NCI-H345 (cell line): ENCODE measurements around the gene RTN4IP1.
"Not testable (repeated sequence)": the region's sequence is repeated elsewhere in the genome, so short reads cannot be mapped to it uniquely, and the experiment has no call there.

ENCODE experiments used
- DNase-seq: peaks from one replicate; lab custom pipeline; 2025; lab: John Stamatoyannopoulos, UW

The RTN4IP1 gene

DNA sequence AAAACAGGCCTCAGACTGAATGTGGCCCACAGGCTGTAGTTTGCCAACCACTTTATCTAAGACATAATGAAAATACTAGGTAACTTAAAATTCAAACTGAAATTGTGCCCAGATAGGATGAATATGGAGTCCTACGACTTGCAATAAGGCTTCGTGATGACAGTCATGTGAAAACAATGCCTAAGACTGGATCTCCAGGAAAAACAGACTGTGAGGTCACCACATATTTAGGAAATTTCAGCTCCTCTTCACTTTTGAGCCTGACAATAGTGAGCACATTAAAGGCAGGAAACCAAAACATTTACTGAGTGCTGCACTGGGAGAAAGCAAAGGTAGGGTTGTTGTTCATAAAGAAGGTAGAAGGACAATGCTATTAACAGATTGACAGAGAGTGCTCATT is 50.0 kb downstream of the RTN4IP1 start:
- DNase-seq = no peak

DNA sequence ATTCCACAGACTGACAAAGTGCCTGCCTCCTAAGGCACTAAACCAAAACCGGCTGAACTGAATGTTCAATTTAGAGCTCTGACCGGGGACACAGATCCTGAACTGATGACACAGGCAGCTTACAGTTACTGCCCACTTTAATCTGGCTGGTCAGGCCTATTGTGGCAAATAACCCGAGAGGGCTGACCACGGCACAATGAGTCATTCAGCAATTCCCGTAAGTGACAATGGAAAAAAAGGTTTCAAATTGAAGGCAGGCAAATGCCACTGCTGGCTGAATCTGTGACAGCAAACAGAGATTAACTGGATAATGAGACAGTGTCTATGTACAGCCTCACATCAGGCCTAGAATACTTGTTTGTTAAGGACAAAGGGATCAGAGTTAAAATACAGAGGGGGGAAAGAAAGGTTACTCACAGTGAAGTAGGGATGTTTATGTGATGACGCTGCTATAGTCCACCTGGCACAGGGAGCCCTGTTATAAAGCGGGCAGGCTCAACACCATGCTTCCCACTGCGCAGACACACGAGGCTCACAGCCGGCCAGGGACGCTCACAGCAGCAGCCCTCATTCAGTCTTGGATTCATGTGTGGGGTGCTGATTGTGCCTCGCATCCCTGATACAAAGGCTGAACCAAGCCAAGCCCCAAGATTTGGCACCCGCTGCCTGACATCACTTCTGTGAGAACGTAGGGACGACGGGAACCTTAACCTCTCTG is 54.4 kb downstream of the RTN4IP1 start:
- DNase-seq = no peak

DNA sequence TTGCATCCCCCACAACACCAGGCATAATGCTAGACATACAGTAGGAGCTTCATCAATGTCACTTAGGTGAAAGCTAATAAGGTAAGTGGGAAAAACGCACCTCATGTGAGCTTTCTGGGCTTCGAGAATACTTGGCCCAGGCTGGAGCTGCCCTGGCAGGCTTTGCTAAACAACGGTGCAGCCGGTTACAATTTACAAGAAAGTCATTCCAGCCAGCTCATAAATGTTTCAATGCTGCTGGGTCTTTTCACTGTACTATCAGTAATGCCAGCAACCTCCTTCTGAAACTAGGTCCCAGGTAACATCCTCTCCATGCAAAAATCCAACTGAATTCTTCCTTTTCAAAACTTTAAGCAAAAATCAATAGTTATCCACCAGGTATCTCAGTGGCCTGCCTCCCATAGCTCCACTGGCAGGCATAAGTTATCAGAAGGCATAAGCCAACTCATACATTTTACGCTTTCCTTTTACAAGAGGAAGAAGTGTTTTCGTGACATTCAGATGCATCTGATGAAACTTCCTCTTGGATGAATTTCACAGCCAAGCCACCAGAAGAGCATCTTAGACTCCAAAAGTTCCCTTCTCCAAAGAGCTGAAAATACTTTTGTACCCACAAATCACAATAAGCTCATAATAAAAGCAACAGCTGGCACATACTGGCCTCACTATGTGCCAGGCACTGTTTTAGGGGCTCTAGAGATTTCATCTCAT is 56.3 kb downstream of the RTN4IP1 start:
- DNase-seq = no peak

DNA sequence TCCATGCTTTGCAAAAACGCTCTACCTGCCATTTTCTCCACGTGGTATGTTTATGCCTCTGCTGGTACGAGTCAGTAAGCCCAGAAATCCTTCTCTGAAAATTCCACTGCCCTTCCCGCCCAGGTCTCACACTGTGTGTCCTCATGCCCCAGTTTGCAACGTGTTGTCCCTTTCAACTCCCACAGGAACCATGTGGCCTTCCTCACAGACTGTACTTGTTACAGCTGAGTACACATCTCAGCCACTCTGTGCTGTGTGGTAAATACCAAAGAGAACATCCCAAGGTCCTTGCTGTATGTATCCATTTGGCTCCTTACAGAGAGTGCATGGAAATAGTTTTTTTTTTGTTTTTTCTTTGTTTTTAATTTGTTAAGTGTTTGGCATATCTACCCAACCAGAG is 56.9 kb downstream of the RTN4IP1 start:
- no peak for DNase-seq

DNA sequence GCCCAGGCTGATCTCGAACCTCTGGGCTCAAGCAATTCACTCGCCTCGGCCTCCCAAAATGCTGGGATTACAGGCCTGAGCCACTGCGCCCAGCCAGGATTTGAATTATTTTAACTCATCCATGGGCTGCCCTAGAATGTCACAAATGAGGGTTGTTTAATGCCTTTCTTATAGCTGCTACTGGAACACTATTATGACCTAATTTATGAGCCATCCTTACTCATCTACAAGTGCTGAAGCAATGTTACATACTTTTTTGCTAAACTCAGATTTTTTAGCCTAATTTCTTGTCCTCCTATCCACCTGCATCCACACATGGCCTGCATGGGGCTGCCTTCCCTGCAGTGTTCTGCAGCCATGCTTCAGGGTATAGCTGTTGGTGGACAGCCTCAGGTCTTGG is 59.9 kb downstream of the RTN4IP1 start:
- no peak for DNase-seq

DNA sequence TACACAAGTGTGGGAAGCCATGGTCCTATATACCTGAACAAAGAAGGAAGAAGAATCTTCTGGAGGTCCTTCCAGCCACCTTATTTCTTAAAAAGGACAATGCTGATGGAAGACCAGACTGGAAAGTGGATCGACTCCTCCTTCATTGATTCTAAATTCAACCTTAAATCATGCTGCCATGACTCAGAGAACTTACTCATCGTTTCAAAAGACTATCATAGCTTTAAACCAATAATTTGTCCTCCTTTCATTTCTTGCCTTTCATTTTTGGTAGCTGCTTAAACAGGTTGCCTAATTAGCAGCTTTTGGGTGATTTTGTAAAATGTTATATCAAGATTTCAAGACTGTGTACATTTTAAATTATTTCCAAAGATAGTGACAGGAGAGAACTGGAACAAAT is 60.8 kb downstream of the RTN4IP1 start:
- DNase-seq = no peak

DNA sequence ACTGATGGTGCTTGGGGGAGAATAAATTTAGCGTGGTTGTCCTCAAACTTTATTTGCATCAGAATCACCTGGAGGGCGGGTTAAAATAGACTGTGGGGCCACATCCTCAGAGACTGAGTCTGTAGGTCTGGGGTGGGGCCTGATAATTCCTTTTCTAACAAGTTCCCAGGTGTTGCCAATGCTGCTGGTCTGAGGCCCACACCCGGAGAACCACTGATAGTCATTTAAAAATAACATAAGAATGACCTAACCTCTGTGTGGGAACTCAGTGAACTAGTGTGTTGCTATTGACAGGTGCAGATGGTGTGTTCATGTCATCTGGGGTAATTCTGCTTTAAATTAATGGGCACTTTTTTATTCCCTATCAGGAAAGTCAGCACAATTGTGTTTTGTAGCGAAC is 64.8 kb downstream of the RTN4IP1 start:
- no peak for DNase-seq

DNA sequence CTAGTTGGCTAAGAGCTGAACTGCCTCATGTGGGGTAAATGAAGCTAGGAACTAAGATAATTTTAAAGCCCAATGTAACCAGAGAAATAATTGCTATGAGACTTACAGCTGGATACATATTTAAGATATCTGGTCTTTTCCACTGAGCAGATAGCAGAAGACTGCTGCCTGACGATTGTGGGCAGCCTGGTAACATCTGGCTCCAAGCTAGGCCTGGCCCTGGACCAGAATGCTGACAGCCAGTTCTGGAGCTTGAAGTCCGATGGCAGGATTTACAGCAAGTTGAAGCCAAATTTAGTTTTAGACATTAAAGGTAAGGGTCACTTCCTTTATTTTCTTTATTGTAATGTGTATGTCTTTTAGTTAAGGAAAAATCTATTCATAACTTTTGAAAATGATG is 65.7 kb downstream of the RTN4IP1 start:
- no peak for DNase-seq

DNA sequence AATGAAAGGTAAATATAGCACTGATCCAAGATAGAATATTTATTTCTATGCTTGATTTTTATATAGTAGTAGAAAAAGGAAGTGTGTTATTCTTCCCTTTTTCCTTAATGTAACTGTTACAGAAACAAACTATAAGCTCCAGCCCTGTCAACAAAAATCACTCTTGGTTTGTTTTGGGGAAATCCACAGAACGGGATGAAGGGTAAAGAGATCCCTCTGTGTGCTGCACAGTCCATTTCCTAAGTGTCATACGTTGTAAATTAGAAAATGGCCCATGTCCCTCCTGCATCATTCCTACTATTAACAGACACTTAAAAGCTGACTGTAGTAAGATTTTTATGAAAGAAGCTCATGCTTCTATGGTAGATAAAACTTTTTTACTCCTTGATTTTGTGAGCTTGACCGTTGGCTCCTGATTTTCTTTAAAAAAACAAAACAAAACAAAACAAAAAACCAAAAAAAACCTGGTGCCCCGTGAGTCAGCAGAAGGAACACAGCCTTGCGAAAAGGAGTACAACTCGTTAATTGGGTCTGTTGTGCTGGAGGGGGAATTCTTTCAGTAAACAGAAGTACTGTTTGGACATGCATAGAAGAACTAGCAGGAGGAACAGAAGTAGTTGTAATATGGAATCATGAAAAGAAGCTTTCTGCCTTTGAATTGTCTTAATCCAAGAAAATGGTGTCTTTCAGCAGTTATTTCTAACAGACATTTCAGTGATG is 67.5 kb downstream of the RTN4IP1 start:
- DNase-seq = no peak

DNA sequence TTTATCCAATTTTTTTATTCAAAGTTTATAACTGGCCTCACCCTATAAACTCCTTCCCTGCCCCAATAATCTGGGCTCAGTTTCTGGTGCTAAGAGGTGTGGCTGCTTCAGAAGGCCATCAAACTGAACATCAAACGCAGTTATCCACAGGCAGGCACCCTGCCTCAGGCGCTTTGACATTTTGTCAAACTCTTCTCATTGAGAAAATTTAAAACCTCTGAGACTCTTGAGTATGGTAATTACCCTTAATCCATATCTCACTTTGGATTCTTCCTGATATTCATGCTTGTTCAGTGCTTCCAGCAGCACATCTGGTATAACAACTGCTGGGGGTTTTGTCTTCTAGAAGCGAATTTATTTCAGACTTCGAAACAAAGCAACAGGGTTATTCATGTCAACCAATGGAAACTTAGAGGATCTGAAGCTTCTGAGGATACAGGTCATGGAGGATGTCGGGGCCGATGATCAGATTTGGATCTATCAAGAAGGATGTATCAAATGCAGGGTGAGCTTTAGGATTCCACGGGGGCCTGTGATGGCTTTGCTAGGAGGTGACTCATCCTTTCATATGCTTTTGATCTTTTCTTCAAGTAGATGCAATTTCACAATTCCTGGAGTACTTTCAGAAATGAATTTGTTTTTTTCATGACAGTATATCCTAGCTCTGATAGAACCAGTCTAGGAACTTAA is 68.2 kb downstream of the RTN4IP1 start:
- DNase-seq = no peak

DNA sequence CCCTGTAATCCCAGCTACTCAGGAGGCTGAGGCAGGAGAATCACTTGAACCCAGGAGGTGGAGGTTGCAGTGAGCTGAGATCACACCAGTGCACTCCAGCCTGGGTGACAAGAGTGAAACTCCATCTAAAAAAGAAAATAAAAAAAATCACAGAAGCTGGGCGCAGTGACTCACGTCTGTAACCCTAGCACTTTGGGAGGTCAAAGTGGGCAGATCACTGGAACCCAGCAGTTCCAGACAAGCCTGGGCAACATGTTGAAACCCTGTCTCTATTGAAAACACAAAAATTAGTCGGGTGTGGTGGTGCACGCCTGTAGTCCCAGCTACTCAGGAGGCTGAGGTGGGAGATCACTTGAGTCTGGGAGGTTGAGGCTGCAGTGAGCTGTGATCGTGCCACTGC is 69.6 kb downstream of the RTN4IP1 start:
- not testable (repeated sequence) for DNase-seq

DNA sequence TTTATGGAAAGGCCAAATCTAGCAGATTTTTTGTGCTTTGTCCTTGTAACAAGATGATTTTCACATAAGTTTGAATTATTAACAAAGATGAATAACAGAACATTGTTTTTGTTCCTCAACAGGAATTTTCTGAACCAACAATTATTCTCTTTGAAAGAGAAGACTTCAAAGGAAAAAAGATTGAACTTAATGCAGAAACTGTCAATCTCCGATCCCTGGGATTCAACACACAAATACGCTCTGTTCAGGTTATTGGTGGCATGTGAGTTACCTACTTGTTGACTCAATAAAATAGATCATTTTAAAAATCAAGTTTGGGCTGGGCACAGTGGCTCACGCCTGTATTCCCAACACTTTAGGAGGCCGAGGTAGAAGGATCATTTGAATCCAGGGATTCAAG is 70.9 kb downstream of the RTN4IP1 start:
- no peak for DNase-seq

DNA sequence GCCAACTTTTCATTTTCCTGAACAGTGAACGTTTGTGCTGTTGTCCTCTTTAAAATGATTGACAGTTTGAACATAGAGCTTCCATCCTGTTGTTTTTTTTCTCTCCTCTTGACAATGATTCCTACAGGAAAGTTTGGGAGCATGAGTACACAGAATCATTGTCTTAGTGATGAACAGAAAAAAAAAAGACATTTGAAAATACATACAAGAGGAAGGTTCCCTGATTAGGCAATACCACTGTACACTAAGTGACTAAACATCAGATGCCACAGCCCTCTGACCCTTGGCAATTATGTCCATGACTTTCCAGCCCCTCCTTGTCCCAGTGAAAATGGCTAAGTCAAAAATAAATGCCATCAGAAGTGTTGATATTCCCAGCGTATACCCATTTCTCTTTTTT is 71.5 kb downstream of the RTN4IP1 start:
- DNase-seq = no peak

DNA sequence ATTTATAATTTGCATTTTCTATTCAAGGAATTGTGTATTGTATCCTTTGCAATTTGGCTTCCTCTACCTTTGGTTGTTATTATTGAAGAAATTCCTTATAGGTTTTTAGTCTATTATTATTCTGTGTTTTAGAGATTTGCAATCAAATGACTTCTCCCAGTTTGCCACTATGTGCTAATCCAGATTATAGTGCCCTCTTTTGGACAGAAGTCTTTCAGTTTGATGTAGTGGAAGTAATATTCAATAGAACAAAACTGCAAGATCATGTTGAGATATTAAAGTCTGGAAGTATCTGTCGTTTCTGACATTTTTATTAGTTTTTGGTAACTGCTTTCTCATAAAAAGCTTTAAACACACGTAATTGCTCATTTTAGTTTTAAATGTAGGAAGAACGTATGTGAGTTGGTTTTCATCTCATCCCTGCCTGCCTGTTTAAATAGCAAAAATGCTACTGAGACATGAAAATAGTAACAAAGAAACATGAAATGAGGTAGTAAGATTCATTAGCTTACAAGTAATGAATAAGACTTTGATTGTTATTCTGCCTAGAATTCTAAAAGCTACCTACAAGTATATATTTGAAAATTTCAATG is 72.8 kb downstream of the RTN4IP1 start:
- peak; percentile 7 for DNase-seq

DNA sequence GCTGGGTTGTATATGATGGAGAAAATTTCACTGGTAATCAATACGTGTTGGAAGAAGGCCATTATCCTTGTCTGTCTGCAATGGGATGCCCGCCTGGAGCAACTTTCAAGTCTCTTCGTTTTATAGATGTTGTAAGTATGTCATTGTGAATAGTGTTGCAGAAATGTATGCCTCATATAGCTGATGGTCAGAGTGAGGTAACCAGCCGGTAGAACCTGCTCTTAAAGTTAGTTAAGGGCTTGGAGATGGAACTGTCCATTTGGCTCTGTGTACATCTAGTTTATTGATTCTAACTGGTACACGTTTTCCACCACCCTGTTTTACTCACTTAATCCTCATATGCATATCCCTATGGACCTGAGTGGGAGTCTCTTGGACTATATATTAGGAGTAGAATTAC is 73.5 kb downstream of the RTN4IP1 start:
- no peak for DNase-seq

DNA sequence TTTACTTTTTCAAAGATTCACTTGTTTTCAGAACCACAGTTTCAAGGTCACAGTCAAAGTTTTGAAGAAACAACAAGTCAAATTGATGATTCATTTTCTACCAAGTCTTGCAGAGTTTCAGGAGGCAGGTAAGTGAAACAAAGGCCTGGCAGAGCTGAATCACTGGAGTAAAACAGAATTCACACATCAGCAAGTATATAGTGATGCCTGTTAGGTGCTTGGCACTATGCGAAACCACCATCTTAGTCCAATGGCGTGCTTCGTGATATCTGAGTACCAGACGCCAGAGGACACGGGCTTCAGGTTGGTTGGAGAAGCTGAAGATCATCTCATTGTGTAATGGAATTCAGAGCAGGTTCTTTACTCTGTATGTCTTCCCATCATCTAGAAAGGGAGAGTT is 75.9 kb downstream of the RTN4IP1 start:
- no peak for DNase-seq

DNA sequence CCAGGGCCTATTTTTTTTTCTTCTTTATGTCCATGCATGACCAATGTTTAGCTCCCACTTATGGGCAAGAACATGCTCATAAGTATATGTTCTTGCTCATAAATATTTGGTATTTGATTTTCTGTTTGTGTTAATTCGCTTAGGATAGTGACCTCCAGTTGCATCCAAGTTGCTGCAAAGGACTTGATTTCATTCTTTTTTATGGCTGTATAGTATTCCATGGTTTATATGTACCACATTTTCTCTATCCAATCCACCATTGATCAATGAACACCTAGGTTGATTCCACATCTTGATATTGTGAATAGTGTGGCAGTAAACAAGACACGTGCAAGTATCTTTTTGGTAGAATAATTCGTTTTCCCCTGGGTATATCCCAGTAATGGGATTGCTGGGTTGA is 78.1 kb downstream of the RTN4IP1 start:
- DNase-seq = no peak

DNA sequence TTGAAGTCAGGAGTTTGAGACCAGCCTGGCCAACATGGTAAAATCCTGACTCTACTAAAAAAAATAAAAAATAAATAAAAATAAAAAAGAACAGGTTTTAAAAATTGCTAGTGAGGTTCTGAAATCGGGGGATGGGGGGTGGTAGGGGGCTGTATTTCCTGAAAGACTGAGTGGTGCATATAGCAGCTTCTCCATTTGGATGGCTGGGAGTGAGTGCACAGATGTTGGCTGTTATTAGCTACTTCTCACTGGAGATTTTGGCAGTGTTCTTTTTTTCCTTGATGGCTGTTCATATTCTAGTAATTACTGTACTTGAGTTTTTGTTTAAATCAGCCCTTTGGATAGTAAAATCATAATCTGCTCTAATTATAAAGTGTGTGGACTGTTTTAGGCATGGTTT is 79.8 kb downstream of the RTN4IP1 start:
- no peak for DNase-seq

DNA sequence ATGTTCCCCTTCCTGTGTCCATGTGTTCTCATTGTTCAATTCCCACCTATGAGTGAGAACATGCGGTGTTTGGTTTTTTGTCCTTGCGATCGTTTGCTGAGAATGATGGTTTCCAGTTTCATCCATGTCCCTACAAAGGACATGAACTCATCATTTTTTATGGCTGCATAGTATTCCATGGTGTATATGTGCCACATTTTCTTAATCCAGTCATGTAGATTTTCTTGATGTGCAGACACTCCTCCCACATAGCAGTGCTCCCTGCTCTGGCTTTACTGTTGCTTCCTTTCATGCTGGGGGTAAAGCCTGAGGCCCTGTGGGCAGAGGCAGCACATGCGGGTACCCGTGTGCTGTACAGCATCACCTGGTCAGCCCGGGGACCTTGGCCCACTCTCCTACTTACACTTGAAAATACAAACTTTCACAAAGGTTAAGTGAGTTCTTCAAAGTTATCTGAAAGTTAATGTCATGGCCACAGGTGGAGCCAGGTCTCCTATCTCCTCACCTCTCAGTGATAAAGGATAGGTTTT is 80.3 kb downstream of the RTN4IP1 start:
- not testable (repeated sequence) for DNase-seq

DNA sequence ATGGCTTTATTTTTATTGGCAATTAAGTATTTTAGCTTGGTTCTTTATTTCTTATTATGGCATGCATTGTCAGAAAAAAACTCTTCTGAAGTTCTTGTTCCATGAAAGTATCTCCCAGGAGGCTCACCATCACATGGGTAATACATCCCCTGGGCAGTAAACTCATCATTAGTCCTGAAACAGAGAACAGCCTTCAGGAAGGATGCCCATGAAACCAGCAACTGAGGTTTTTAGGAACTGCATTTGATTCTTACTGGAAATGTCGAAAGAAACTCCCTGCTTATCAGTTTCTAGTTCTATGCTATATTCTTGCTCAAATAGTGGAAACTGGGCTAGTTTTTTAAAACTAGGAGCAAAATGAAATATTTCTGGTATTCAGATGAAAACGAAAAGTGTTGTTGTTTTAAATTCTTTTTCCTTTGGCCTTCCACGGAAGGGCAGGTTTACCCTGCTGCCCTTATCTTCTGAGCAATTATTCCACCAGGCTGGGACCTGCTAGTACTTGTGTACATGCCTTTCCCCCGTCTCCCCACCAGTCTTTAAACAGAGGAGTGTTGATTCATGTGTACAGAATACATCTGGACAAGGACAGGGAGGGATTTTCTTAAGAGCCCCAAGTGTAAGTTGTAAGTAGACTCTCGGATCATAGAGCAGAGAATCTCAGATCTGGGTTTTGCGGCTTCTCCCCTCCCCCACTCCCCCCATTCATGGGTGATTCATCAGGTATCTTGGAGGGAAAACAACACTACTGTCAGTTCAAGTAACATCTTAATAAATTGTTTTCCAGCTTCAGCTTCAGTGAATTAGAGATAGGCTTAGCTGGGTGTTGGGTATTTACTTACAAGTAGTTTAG is 81.5 kb downstream of the RTN4IP1 start:
- no peak for DNase-seq
